Activated naive CD4-positive, alpha-beta T cell treated with anti-CD3 and anti-CD28 coated beads, Interleukin-2, amount 50 U/mL, for 16 hours (primary cell): ENCODE results near the gene TRAF3IP3.

ENCODE experiments used
- DNase-seq: peaks from one replicate; pipeline ENCODE4 v3.0.0-alpha.2; 2020

Gene TRAF3IP3

GRCh38 chr1:209755926-209756614 is at the start of gene TRAF3IP3:
Gene TRAF3IP3, plus strand, starts transcription at chr1:209756053. Its CDS starts 3,987 bp downstream, at chr1:209760040.
- DNase-seq, result peak; percentile 70

GRCh38 chr1:209706622-209707021 is 49.2 kb upstream of the TRAF3IP3 start:
- no peak for DNase-seq

- no peak for DNase-seq
Measured at GRCh38 chr1:209707308-209707707, 48.5 kb upstream of the TRAF3IP3 start.

GRCh38 chr1:209708297-209708696 is 47.6 kb upstream of the TRAF3IP3 start:
- no peak for DNase-seq

GRCh38 chr1:209710093-209710492 is 45.8 kb upstream of the TRAF3IP3 start:
- no peak for DNase-seq

GRCh38 chr1:209710847-209711246 is 45.0 kb upstream of the TRAF3IP3 start:
- DNase-seq, result no peak

GRCh38 chr1:209714338-209714737 is 41.5 kb upstream of the TRAF3IP3 start:
- no peak for DNase-seq

GRCh38 chr1:209715314-209715713 is 40.5 kb upstream of the TRAF3IP3 start:
- DNase-seq, result no peak

GRCh38 chr1:209717818-209718217 is 38.0 kb upstream of the TRAF3IP3 start:
- DNase-seq, result no peak

GRCh38 chr1:209720326-209720725 is 35.5 kb upstream of the TRAF3IP3 start:
- DNase-seq, result no peak

GRCh38 chr1:209720826-209721225 is 35.0 kb upstream of the TRAF3IP3 start:
- DNase-seq, result no peak

- no peak for DNase-seq
Measured at GRCh38 chr1:209721323-209721722, 34.5 kb upstream of the TRAF3IP3 start.

- no peak for DNase-seq
Measured at GRCh38 chr1:209723265-209723664, 32.6 kb upstream of the TRAF3IP3 start.

- DNase-seq, result peak; percentile 50
Measured at GRCh38 chr1:209723756-209724693, 31.8 kb upstream of the TRAF3IP3 start.

GRCh38 chr1:209727286-209727685 is 28.6 kb upstream of the TRAF3IP3 start:
- DNase-seq, result no peak

GRCh38 chr1:209727785-209728184 is 28.1 kb upstream of the TRAF3IP3 start:
- no peak for DNase-seq

GRCh38 chr1:209728466-209728865 is 27.4 kb upstream of the TRAF3IP3 start:
- DNase-seq, result no peak

- no peak for DNase-seq
Measured at GRCh38 chr1:209729436-209729835, 26.4 kb upstream of the TRAF3IP3 start.

GRCh38 chr1:209732725-209733124 is 23.1 kb upstream of the TRAF3IP3 start:
- no peak for DNase-seq

- DNase-seq, result no peak
Measured at GRCh38 chr1:209733409-209734192, 22.3 kb upstream of the TRAF3IP3 start.

- no peak for DNase-seq
Measured at GRCh38 chr1:209736490-209737117, 19.2 kb upstream of the TRAF3IP3 start.

GRCh38 chr1:209737118-209737505 is 18.7 kb upstream of the TRAF3IP3 start:
- no peak for DNase-seq

GRCh38 chr1:209738270-209738669 is 17.6 kb upstream of the TRAF3IP3 start:
- no peak for DNase-seq
